ENCODE measurements around the gene WNT9B.
A peak's percentile ranks its signal among the peaks of the same experiment; 100 is the strongest.

Gene WNT9B

GRCh38 chr17:46853896-46854444 lies 2.6 kb downstream of the WNT9B start:
- H3K36me3 ChIP-seq (ENCODE audit: control insufficient read depth in 1 of 2, insufficient read depth in 2 of 2, low read depth in 1 of 2, low read length in 2 of 2): no peaks in the 10 kb centered on the region
- H3K9me3 ChIP-seq (ENCODE audit: control insufficient read depth, low read length): no peaks in the 10 kb centered on the region
- H2BK12ac ChIP-seq (ENCODE audit: low read length in 2 of 2): no peak overlapping the region
- no peak overlapping the region for H3K18ac ChIP-seq (ENCODE audit: low read depth in 1 of 2, low read length in 2 of 2)
- WGBS: 71% methylated on average over 6 of the region's 6 CpGs
- no peak overlapping the region for H3K23ac ChIP-seq (ENCODE audit: low read length in 2 of 2)
- no peaks in the 10 kb centered on the region for H3K79me1 ChIP-seq (replicated peaks; ENCODE audit: low read length, poor library complexity, severe bottlenecking)
- H3K27ac ChIP-seq (ENCODE audit: low read length, poor library complexity, severe bottlenecking): no peak overlapping the region
- H3K4me2 ChIP-seq (ENCODE audit: low read length, poor library complexity, severe bottlenecking): no peak overlapping the region
- DNase-seq: peak; percentile 40
- no peak overlapping the region for H4K8ac ChIP-seq (ENCODE audit: low read length)
- H2BK5ac ChIP-seq (ENCODE audit: low read depth, low read length, poor library complexity, severe bottlenecking): no peak overlapping the region
- H3K14ac ChIP-seq (ENCODE audit: low read length in 2 of 2): no peak overlapping the region
- no peak overlapping the region for H3K4me3 ChIP-seq (ENCODE audit: insufficient read depth in 1 of 2, low read depth in 1 of 2, low read length in 2 of 2)
- H2AFZ ChIP-seq (ENCODE audit: low read depth, low read length): no peak overlapping the region
- peaks cover 46 to 57% of the 10 kb centered on the region in 2 experiments for H3K27me3 ChIP-seq (ENCODE audit: control insufficient read depth in 1 of 2, insufficient read depth in 1 of 2, low read length in 2 of 2)
- peaks cover 14% of the 10 kb centered on the region for H3K4me1 ChIP-seq (ENCODE audit: control insufficient read depth, insufficient read depth, low read depth, low read length)
- H3K4ac ChIP-seq (ENCODE audit: low read depth in 1 of 2, low read length in 2 of 2): no peak overlapping the region
- no peak overlapping the region for H2BK15ac ChIP-seq (ENCODE audit: low read depth, poor library complexity, severe bottlenecking)
- no peak overlapping the region for H4K91ac ChIP-seq (ENCODE audit: low read length)
- no peak overlapping the region for H3K9ac ChIP-seq (ENCODE audit: low read length)
- no peak overlapping the region for H2BK120ac ChIP-seq (ENCODE audit: low read depth, low read length)
- no peak overlapping the region for H2AK5ac ChIP-seq (ENCODE audit: low read length, severe bottlenecking)

- H3K4me3 ChIP-seq (ENCODE audit: insufficient read depth in 1 of 2, low read depth in 1 of 2, low read length in 2 of 2): no peak overlapping the region
- no peak overlapping the region for H2BK15ac ChIP-seq (ENCODE audit: low read depth, poor library complexity, severe bottlenecking)
- H3K79me1 ChIP-seq (replicated peaks; ENCODE audit: low read length, poor library complexity, severe bottlenecking): no peaks in the 10 kb centered on the region
- no peaks in the 10 kb centered on the region for H3K36me3 ChIP-seq (ENCODE audit: control insufficient read depth in 1 of 2, insufficient read depth in 2 of 2, low read depth in 1 of 2, low read length in 2 of 2)
- no peak overlapping the region for H4K8ac ChIP-seq (ENCODE audit: low read length)
- no peak overlapping the region for H2AFZ ChIP-seq (ENCODE audit: low read depth, low read length)
- no peak overlapping the region for H2BK5ac ChIP-seq (ENCODE audit: low read depth, low read length, poor library complexity, severe bottlenecking)
- H2BK120ac ChIP-seq (ENCODE audit: low read depth, low read length): no peak overlapping the region
- H3K4me1 ChIP-seq (ENCODE audit: control insufficient read depth, insufficient read depth, low read depth, low read length): peaks cover 14% of the 10 kb centered on the region
- no peak overlapping the region for H3K18ac ChIP-seq (ENCODE audit: low read depth in 1 of 2, low read length in 2 of 2)
- 94% methylated on average over 2 of the region's 3 CpGs for WGBS
- H3K9me3 ChIP-seq (ENCODE audit: control insufficient read depth, low read length): no peaks in the 10 kb centered on the region
- no peak overlapping the region for H3K9ac ChIP-seq (ENCODE audit: low read length)
- H2BK12ac ChIP-seq (ENCODE audit: low read length in 2 of 2): no peak overlapping the region
- no peak overlapping the region for H4K91ac ChIP-seq (ENCODE audit: low read length)
- peaks cover 41 to 51% of the 10 kb centered on the region in 2 experiments for H3K27me3 ChIP-seq (ENCODE audit: control insufficient read depth in 1 of 2, insufficient read depth in 1 of 2, low read length in 2 of 2)
- H3K27ac ChIP-seq (ENCODE audit: low read length, poor library complexity, severe bottlenecking): no peak overlapping the region
- DNase-seq: no peak
- H2AK5ac ChIP-seq (ENCODE audit: low read length, severe bottlenecking): no peak overlapping the region
- H3K4ac ChIP-seq (ENCODE audit: low read depth in 1 of 2, low read length in 2 of 2): no peak overlapping the region
- H3K23ac ChIP-seq (ENCODE audit: low read length in 2 of 2): no peak overlapping the region
- no peak overlapping the region for H3K14ac ChIP-seq (ENCODE audit: low read length in 2 of 2)
- H3K4me2 ChIP-seq (ENCODE audit: low read length, poor library complexity, severe bottlenecking): no peak overlapping the region
Measured at GRCh38 chr17:46854515-46854914, 3.1 kb downstream of the WNT9B start.

GRCh38 chr17:46854948-46855347 lies 3.6 kb downstream of the WNT9B start:
- Histone ChIP-seq H3K9me3 (ENCODE audit: control insufficient read depth, low read length) (no peaks in the 10 kb centered on the region), H3K27me3 (ENCODE audit: control insufficient read depth in 1 of 2, insufficient read depth in 1 of 2, low read length in 2 of 2) (peaks cover 39 to 48% of the 10 kb centered on the region in 2 experiments), H3K23ac (ENCODE audit: low read length in 2 of 2) (no peak overlapping the region), H3K14ac (ENCODE audit: low read length in 2 of 2) (no peak overlapping the region), H2BK120ac (ENCODE audit: low read depth, low read length) (no peak overlapping the region), H2AFZ (ENCODE audit: low read depth, low read length) (no peak overlapping the region), H3K36me3 (ENCODE audit: control insufficient read depth in 1 of 2, insufficient read depth in 2 of 2, low read depth in 1 of 2, low read length in 2 of 2) (no peaks in the 10 kb centered on the region), H3K4me1 (ENCODE audit: control insufficient read depth, insufficient read depth, low read depth, low read length) (peaks cover 14% of the 10 kb centered on the region), H3K4me2 (ENCODE audit: low read length, poor library complexity, severe bottlenecking) (no peak overlapping the region), H3K27ac (ENCODE audit: low read length, poor library complexity, severe bottlenecking) (no peak overlapping the region), H3K18ac (ENCODE audit: low read depth in 1 of 2, low read length in 2 of 2) (no peak overlapping the region), H3K79me1 (replicated peaks; ENCODE audit: low read length, poor library complexity, severe bottlenecking) (no peaks in the 10 kb centered on the region), H4K8ac (ENCODE audit: low read length) (no peak overlapping the region), H4K91ac (ENCODE audit: low read length) (no peak overlapping the region), H2AK5ac (ENCODE audit: low read length, severe bottlenecking) (no peak overlapping the region), H2BK5ac (ENCODE audit: low read depth, low read length, poor library complexity, severe bottlenecking) (no peak overlapping the region), H3K4me3 (ENCODE audit: insufficient read depth in 1 of 2, low read depth in 1 of 2, low read length in 2 of 2) (no peak overlapping the region), H3K4ac (ENCODE audit: low read depth in 1 of 2, low read length in 2 of 2) (no peak overlapping the region), H2BK12ac (ENCODE audit: low read length in 2 of 2) (no peak overlapping the region), H3K9ac (ENCODE audit: low read length) (no peak overlapping the region), H2BK15ac (ENCODE audit: low read depth, poor library complexity, severe bottlenecking) (no peak overlapping the region)
- no peak for DNase-seq
- 82% methylated on average over 4 of the region's 4 CpGs for WGBS

- no peak overlapping the region for H2BK120ac ChIP-seq (ENCODE audit: low read depth, low read length)
- H3K14ac ChIP-seq (ENCODE audit: low read length in 2 of 2): no peak overlapping the region
- no peak overlapping the region for H3K4me2 ChIP-seq (ENCODE audit: low read length, poor library complexity, severe bottlenecking)
- no peak overlapping the region for H2AFZ ChIP-seq (ENCODE audit: low read depth, low read length)
- no peak overlapping the region for H2BK12ac ChIP-seq (ENCODE audit: low read length in 2 of 2)
- H3K27me3 ChIP-seq (ENCODE audit: control insufficient read depth in 1 of 2, insufficient read depth in 1 of 2, low read length in 2 of 2): peaks cover 16 to 33% of the 10 kb centered on the region in 2 experiments
- H3K18ac ChIP-seq (ENCODE audit: low read depth in 1 of 2, low read length in 2 of 2): no peak overlapping the region
- no peak overlapping the region for H3K4ac ChIP-seq (ENCODE audit: low read depth in 1 of 2, low read length in 2 of 2)
- no peak overlapping the region for H3K9ac ChIP-seq (ENCODE audit: low read length)
- H3K27ac ChIP-seq (ENCODE audit: low read length, poor library complexity, severe bottlenecking): no peak overlapping the region
- 93% methylated on average over 1 of the region's 1 CpG for whole genome bisulfite sequencing
- H2BK15ac ChIP-seq (ENCODE audit: low read depth, poor library complexity, severe bottlenecking): no peak overlapping the region
- no peaks in the 10 kb centered on the region for H3K79me1 ChIP-seq (replicated peaks; ENCODE audit: low read length, poor library complexity, severe bottlenecking)
- H3K9me3 ChIP-seq (ENCODE audit: control insufficient read depth, low read length): no peaks in the 10 kb centered on the region
- no peak overlapping the region for H3K23ac ChIP-seq (ENCODE audit: low read length in 2 of 2)
- DNase-seq: no peak
- H3K36me3 ChIP-seq (ENCODE audit: control insufficient read depth in 1 of 2, insufficient read depth in 2 of 2, low read depth in 1 of 2, low read length in 2 of 2): no peaks in the 10 kb centered on the region
- H3K4me1 ChIP-seq (ENCODE audit: control insufficient read depth, insufficient read depth, low read depth, low read length): no peaks in the 10 kb centered on the region
- no peak overlapping the region for H2AK5ac ChIP-seq (ENCODE audit: low read length, severe bottlenecking)
- H2BK5ac ChIP-seq (ENCODE audit: low read depth, low read length, poor library complexity, severe bottlenecking): no peak overlapping the region
- H4K91ac ChIP-seq (ENCODE audit: low read length): no peak overlapping the region
- H4K8ac ChIP-seq (ENCODE audit: low read length): no peak overlapping the region
- no peak overlapping the region for H3K4me3 ChIP-seq (ENCODE audit: insufficient read depth in 1 of 2, low read depth in 1 of 2, low read length in 2 of 2)
Measured at GRCh38 chr17:46857600-46857999, 6.2 kb downstream of the WNT9B start.

Data from mesenchymal stem cell (in vitro differentiated cells and primary cell).